HepG2 (cell line): ENCODE measurements around the gene IL17RC. TPM values are rescaled to one million over a fixed set of nuclear protein-coding genes. Genes with fewer than 3 reads are reported as not detected.

Experiments
- ATAC-seq: fragments of 200-7000 bp; cut with Tn5 transposase; 3 replicates; pipeline ENCODE4 v1.9.1; 2020; ENCODE audit warnings: mild to moderate bottlenecking, moderate library complexity
- BruUV-seq: library from RNA; stranded (reverse); fragments of 400-500 nt; replicated peaks from 2 replicates; lab custom pipeline; 2021; lab: Mats Ljungman, UMichigan
- CTCF ChIA-PET: fragments of 300-600 bp; formaldehyde crosslinking; extraction: SDS; loops from one replicate; lab custom pipeline; 2021; ENCODE audit warnings: low total read pairs, inconsistent platforms, low intra/inter-chr PET ratio; lab: Yijun Ruan, JAX
- POLR2A ChIA-PET: fragments of 350-600 bp; sonication (Branson Sonifier 250); formaldehyde crosslinking; loops from one replicate; lab custom pipeline; 2020; ENCODE audit warnings: antibody characterized with exemption, inconsistent platforms; lab: Yijun Ruan, JAX
- DNase-seq: peaks from one replicate; pipeline ENCODE4 v3.0.0-alpha.2; 2015; ENCODE audit warnings: low spot score
- FAIRE-seq: peaks from 3 replicates; lab custom pipeline; 2011; peaks lifted over from hg19 to GRCh38; lab: Jason Lieb, UNC
- H2AFZ ChIP-seq: one replicate; pipeline ENCODE4 v1.6.1; 2011; ENCODE audit warnings: low read length, inconsistent platforms
- H3K27ac ChIP-seq: fragments of 300-600 bp; 3 replicates; pipeline ENCODE4 v1.8.0; 2011; ENCODE audit warnings: mixed run types, mild to moderate bottlenecking, mixed read lengths, low read length, inconsistent platforms; ENCODE audit not compliant: insufficient read depth; ENCODE audit errors: extremely low read length
- H3K27me3 ChIP-seq, 2 experiments: fragments of 200-600 bp in 1 of 2; 2 replicates in 1 of 2; 3 replicates in 1 of 2; pipeline versions ENCODE4 v1.6.0 to v1.8.0; 2011; ENCODE audit warnings: low read length in 2 of 2, mild to moderate bottlenecking in 2 of 2, moderate library complexity in 2 of 2, inconsistent platforms in 1 of 2; ENCODE audit not compliant: insufficient read depth in 2 of 2, control insufficient read depth in 1 of 2
- H3K36me3 ChIP-seq, 2 experiments: fragments of 200-600 bp in 1 of 2; replicated peaks in 1 of 2; 2 replicates in 1 of 2; 3 replicates in 1 of 2; pipeline versions ENCODE4 v1.5.1 to v1.8.0; 2011; ENCODE audit warnings: low read length in 2 of 2, inconsistent platforms in 1 of 2; ENCODE audit not compliant: insufficient read depth in 2 of 2, control insufficient read depth in 1 of 2
- H3K4me1 ChIP-seq: 2 replicates; pipeline ENCODE4 v1.5.1; 2012; ENCODE audit warnings: low read length, inconsistent platforms; ENCODE audit not compliant: insufficient read depth
- H3K4me2 ChIP-seq: 2 replicates; pipeline ENCODE4 v1.6.0; 2011; ENCODE audit warnings: low read depth, low read length, inconsistent platforms
- H3K4me3 ChIP-seq, 3 experiments: fragments of 200-600 bp in 1 of 3; sonication (generic), shearing (Covaris generic) in 1 of 3; replicated peaks in 1 of 3; 2 replicates each; pipeline ENCODE4 v1.5.1; 2011 to 2016; ENCODE audit warnings: low read length in 3 of 3, inconsistent platforms in 2 of 3, low read depth in 2 of 3, mild to moderate bottlenecking in 2 of 3, control low read depth in 1 of 3, mixed read lengths in 1 of 3; ENCODE audit not compliant: insufficient read depth in 1 of 3
- H3K79me2 ChIP-seq: one replicate; pipeline ENCODE4 v1.6.1; 2011; ENCODE audit warnings: low read length, inconsistent platforms; ENCODE audit not compliant: insufficient read depth
- H3K9ac ChIP-seq: 2 replicates; pipeline ENCODE4 v1.6.0; 2011; ENCODE audit warnings: mild to moderate bottlenecking, low read depth, low read length, inconsistent platforms; ENCODE audit not compliant: insufficient read depth
- H3K9me3 ChIP-seq: 2 replicates; pipeline ENCODE4 v1.5.1; 2012; ENCODE audit warnings: mild to moderate bottlenecking, low read length
- H4K20me1 ChIP-seq: 2 replicates; pipeline ENCODE4 v1.6.0; 2011; ENCODE audit warnings: inconsistent platforms, mild to moderate bottlenecking, low read length, moderate library complexity; ENCODE audit not compliant: insufficient read depth
- KMT2A ChIP-seq: sonication (generic); formaldehyde crosslinking; IDR thresholded peaks from 2 replicates; pipeline ENCODE4 v1.4.0; 2020; ENCODE audit warnings: missing genetic modification reagents
- SSRP1 ChIP-seq: IDR thresholded peaks from 2 replicates; pipeline ENCODE4 v1.6.1; 2016; ENCODE audit warnings: control low read depth
- USF2 ChIP-seq, 2 experiments: sonication (generic) in 1 of 2; formaldehyde crosslinking in 1 of 2; IDR thresholded peaks; 2 replicates each; pipeline versions ENCODE4 v1.5.1 to v1.6.1; 2011 to 2020; ENCODE audit warnings: borderline replicate concordance in 1 of 2, low read depth in 1 of 2, low read length in 1 of 2, mild to moderate bottlenecking in 1 of 2, missing genetic modification reagents in 1 of 2, moderate library complexity in 1 of 2
- ZBTB10 ChIP-seq: sonication (generic); formaldehyde crosslinking; IDR thresholded peaks from 2 replicates; pipeline ENCODE4 v1.4.0; 2020; ENCODE audit warnings: missing genetic modification reagents, borderline replicate concordance
- ZFP36L1 ChIP-seq: sonication (generic); formaldehyde crosslinking; IDR thresholded peaks from 2 replicates; pipeline ENCODE4 v1.8.0; 2022; ENCODE audit warnings: mild to moderate bottlenecking, missing genetic modification reagents, moderate library complexity
- ZNF383 ChIP-seq: sonication (generic); formaldehyde crosslinking; IDR thresholded peaks from 2 replicates; pipeline ENCODE4 v1.4.0; 2020; ENCODE audit warnings: missing genetic modification reagents, mild to moderate bottlenecking, borderline replicate concordance
- ZNF615 ChIP-seq: sonication (generic); formaldehyde crosslinking; IDR thresholded peaks from 2 replicates; pipeline ENCODE4 v1.5.0; 2020; ENCODE audit warnings: mild to moderate bottlenecking, missing genetic modification reagents, borderline replicate concordance
- ZNF75D ChIP-seq: sonication (generic); formaldehyde crosslinking; IDR thresholded peaks from 2 replicates; pipeline ENCODE4 v1.8.1; 2023; ENCODE audit warnings: missing genetic modification reagents, mild to moderate bottlenecking, borderline replicate concordance
- WGBS: methylation state at CpG from one replicate; pipeline ENCODE4 v1.1.6; 2017; ENCODE audit warnings: low lambda C conversion rate; 5-methylcytosine and 5-hydroxymethylcytosine counted together
- in situ Hi-C: cut with HindIII; loops from 2 replicates; pipeline ENCODE4 v1.10.0; 2017; ENCODE audit warnings: low pct_unique_long_range_greater_than_20kb; ENCODE audit not compliant: extremely low pct_ligation_motif_present
- intact Hi-C: fragments of 100-400 bp; cut with micrococcal nuclease; formaldehyde crosslinking; loops from one replicate; pipeline ENCODE4 v1.10.0; 2022; ENCODE audit not compliant: unreplicated experiment
- polyA plus RNA-seq, 8 experiments: library from polyadenylated mRNA; depleted of rRNA in 3 of 8; stranded (reverse) in 7 of 8; unstranded in 1 of 8; fragments of >200 nt; fragmentation: Illumina TruSeq in 4 of 8; extraction: Trizol in 4 of 8; gene quantifications; 2 replicates each; pipeline versions ENCODE4 v1.2.1 to v1.2.3, GENCODE V29; 2011 to 2016; ENCODE audit warnings: low read depth in 4 of 8, missing spikeins in 1 of 8, mixed read lengths in 1 of 8; ENCODE audit not compliant: insufficient read depth in 1 of 8
- total RNA-seq, 5 experiments: library from RNA; depleted of rRNA; stranded (reverse); fragments of >200 nt; fragmentation: Illumina TruSeq; extraction: Trizol; gene quantifications; 2 replicates each; pipeline ENCODE4 v1.2.3, GENCODE V29; 2016; ENCODE audit warnings: low read depth in 1 of 5

The IL17RC gene
- total and polyA plus RNA-seq, 2 of the 13 experiments (the other 11 are each of a cell fraction or from before 2014, with no cell fraction given), result 20.7 to 24.0 TPM

- H2AFZ ChIP-seq, result no peak overlapping the region
- H3K9me3 ChIP-seq, result no peaks in the 10 kb centered on the region
- ChIA-PET CTCF (no interaction called here), POLR2A (interaction anchor here (0.9 to 9.0 kb wide), 4 partner anchors 11 to 48 kb away, joined by 3 to 298 read pairs (median 62); partner anchors contain the start of genes CRELD1 and IL17RE)
- FAIRE-seq (no peak), DNase-seq (no peak), ATAC-seq (no peak)
- H3K27me3 ChIP-seq, result no peaks in the 10 kb centered on the region
- no peak overlapping the region for H3K9ac ChIP-seq
- no peaks in the 10 kb centered on the region for H4K20me1 ChIP-seq
- intact Hi-C loops (no loop called here), in situ Hi-C loops (no loop called here)
- H3K4me2 ChIP-seq, result no peak overlapping the region
- no peak overlapping the region for H3K27ac ChIP-seq
- TF ChIP-seq ZNF383 (CRISPR knock-in tag) (no peak), ZFP36L1 (CRISPR knock-in tag) (no peak), ZNF75D (CRISPR knock-in tag) (no peak), ZNF615 (CRISPR knock-in tag) (no peak), USF2 (IDR thresholded peaks at IDR 0.05; ENCODE audit: low read depth, low read length) (no peak), USF2 (CRISPR knock-in tag; IDR thresholded peaks at IDR 0.05; ENCODE audit: borderline replicate concordance) (no peak), SSRP1 (CRISPR knock-in tag) (no peak), ZBTB10 (no peak), KMT2A (no peak)
- peaks cover 13 to 32% of the 10 kb centered on the region in 2 experiments for H3K36me3 ChIP-seq
- no peaks in the 10 kb centered on the region for H3K79me2 ChIP-seq
- peaks cover 23% of the 10 kb centered on the region for H3K4me1 ChIP-seq
- H3K4me3 ChIP-seq, result no peak overlapping the region
- no TSS peak for BruUV-seq
- 96% methylated on average over 8 of the region's 8 CpGs for WGBS
Measured at GRCh38 chr3:9911863-9912262, 5.0 kb upstream of the IL17RC start.
